Measurements from ENCODE around the gene RAMP2. TPM values are rescaled to one million over a fixed set of nuclear protein-coding genes. Genes with fewer than 3 reads are reported as not detected.

The RAMP2 gene
- total RNA-seq, 2 experiments from 2014 or later: not detected

- intact Hi-C loops (cut with micrococcal nuclease): no loop called here
- POLR2A ChIA-PET: interaction anchor here (1.0 to 4.5 kb wide), 3 partner anchors 11 to 34 kb away, joined by 3 to 22 read pairs (median 5); partner anchors contain the start of gene VPS25
- no peak overlapping the region for H3K4me3 Mint-ChIP-seq
- H3K36me3 Mint-ChIP-seq (ENCODE audit: low read depth): peaks cover 5% of the 10 kb centered on the region
- H3K4me1 Mint-ChIP-seq (ENCODE audit: low read depth): peaks cover 21% of the 10 kb centered on the region
- H3K27me3 Mint-ChIP-seq: peaks cover 63% of the 10 kb centered on the region
- TF ChIP-seq CTCF (IDR thresholded peaks at IDR 0.05): no peak
- H3K27ac Mint-ChIP-seq: no peak overlapping the region
- ATAC-seq: no peak
- no peak for DNase-seq
- CTCF ChIA-PET: no interaction called here
- no peaks in the 10 kb centered on the region for H3K9me3 Mint-ChIP-seq
These were observed 23.4 kb downstream of the RAMP2 start for GRCh38 chr17:42784409-42784808.

GRCh38 chr17:42784811-42785592, 24.0 kb downstream of the RAMP2 start:
- no peak overlapping the region for H3K27ac Mint-ChIP-seq
- no peaks in the 10 kb centered on the region for H3K9me3 Mint-ChIP-seq
- no peak overlapping the region for H3K4me3 Mint-ChIP-seq
- DNase-seq: no peak
- peaks cover 19% of the 10 kb centered on the region for H3K4me1 Mint-ChIP-seq (ENCODE audit: low read depth)
- ATAC-seq: no peak
- H3K36me3 Mint-ChIP-seq (ENCODE audit: low read depth): no peaks in the 10 kb centered on the region
- CTCF ChIA-PET: no interaction called here
- H3K27me3 Mint-ChIP-seq: peaks cover 63% of the 10 kb centered on the region
- intact Hi-C loops (cut with micrococcal nuclease): no loop called here
- POLR2A ChIA-PET: interaction anchor here (1.0 to 4.5 kb wide), 2 partner anchors 11 to 33 kb away, joined by 3 to 22 read pairs; partner anchors contain the start of gene VPS25
- TF ChIP-seq CTCF (IDR thresholded peaks at IDR 0.05): no peak

- POLR2A ChIA-PET: interaction anchor here (1.0 kb wide), 2 partner anchors 13 to 17 kb away, joined by 3 to 4 read pairs; no protein-coding TSS in a partner anchor
- CTCF ChIA-PET: no interaction called here
- intact Hi-C loops (cut with micrococcal nuclease): no loop called here
- Mint-ChIP-seq H3K27me3 (peaks cover 50% of the 10 kb centered on the region), H3K4me1 (ENCODE audit: low read depth) (peaks cover 15% of the 10 kb centered on the region), H3K36me3 (ENCODE audit: low read depth) (no peaks in the 10 kb centered on the region), H3K4me3 (no peak overlapping the region), H3K9me3 (no peaks in the 10 kb centered on the region), H3K27ac (no peak overlapping the region)
- DNase-seq: no peak
- ATAC-seq: no peak
- no peak for TF ChIP-seq CTCF (IDR thresholded peaks at IDR 0.05)
These were observed 26.2 kb downstream of the RAMP2 start for GRCh38 chr17:42787266-42787665.

- intact Hi-C loops (cut with micrococcal nuclease): no loop called here
- CTCF ChIA-PET: interaction anchor here (0.7 to 1.1 kb wide), 2 partner anchors 28 kb away, joined by 3 to 4 read pairs; no protein-coding TSS in a partner anchor
- no peak for DNase-seq
- no peak for TF ChIP-seq CTCF (IDR thresholded peaks at IDR 0.05)
- Mint-ChIP-seq H3K36me3 (ENCODE audit: low read depth) (peaks cover 6% of the 10 kb centered on the region), H3K4me1 (ENCODE audit: low read depth) (peaks cover 5% of the 10 kb centered on the region), H3K9me3 (no peaks in the 10 kb centered on the region), H3K4me3 (no peak overlapping the region), H3K27me3 (peaks cover 12% of the 10 kb centered on the region), H3K27ac (no peak overlapping the region)
- no peak for ATAC-seq
- POLR2A ChIA-PET: interaction anchor here (0.6 to 1.2 kb wide), 2 partner anchors 19 to 228 kb away, joined by 3 read pairs; partner anchors contain the start of gene VPS25
These were observed 30.9 kb downstream of the RAMP2 start for GRCh38 chr17:42791948-42792347.

GRCh38 chr17:42792545-42792944, 31.5 kb downstream of the RAMP2 start:
- Mint-ChIP-seq H3K4me1 (ENCODE audit: low read depth) (peaks cover 9% of the 10 kb centered on the region), H3K27me3 (peaks cover 9% of the 10 kb centered on the region), H3K4me3 (no peak overlapping the region), H3K36me3 (ENCODE audit: low read depth) (peaks cover 6% of the 10 kb centered on the region), H3K9me3 (no peaks in the 10 kb centered on the region), H3K27ac (no peak overlapping the region)
- intact Hi-C loops (cut with micrococcal nuclease): no loop called here
- DNase-seq (no peak), ATAC-seq (no peak)
- ChIA-PET POLR2A (interaction anchor here (1.2 to 1.3 kb wide), 2 partner anchors 20 to 33 kb away, joined by 3 to 4 read pairs; partner anchors contain the start of gene VPS25), CTCF (interaction anchor here (0.7 to 1.1 kb wide), 2 partner anchors 28 to 29 kb away, joined by 3 to 4 read pairs; no protein-coding TSS in a partner anchor)
- TF ChIP-seq CTCF (IDR thresholded peaks at IDR 0.05): no peak
